C4-2B (cell line): ENCODE results near the gene IGLL1.
"Not testable (repeated sequence)": the region's sequence is repeated elsewhere in the genome, so short reads cannot be mapped to it uniquely, and the experiment has no call there.

Experiments used
- CTCF ChIP-seq: fragments of 450-650 bp; conservative IDR thresholded peaks from 2 replicates; pipeline ENCODE4 v1.5.1; 2017; ENCODE audit warnings: mild to moderate bottlenecking
- ZFX ChIP-seq: fragments of 450-650 bp; IDR thresholded peaks from 2 replicates; pipeline ENCODE4 v1.6.1; 2017

- TF ChIP-seq CTCF, ZFX: not testable (repeated sequence)
These were observed 41.8 kb upstream of the IGLL1 start for GRCh38 chr22:23621916-23622315.
